Measurements from ENCODE around the gene CCL26. TPM values are rescaled to one million over a fixed set of nuclear protein-coding genes. Genes with fewer than 3 reads are reported as not detected.
A peak's percentile ranks its signal among the peaks of the same experiment; 100 is the strongest.

The CCL26 gene
- total and polyA plus RNA-seq, 2 of the 13 experiments (the other 11 are each of a cell fraction or from before 2014, with no cell fraction given), result 0.16 TPM; not detected in 1

GRCh38 chr7:75727881-75728593 is 44.0 kb downstream of the CCL26 start (continued):
- TF ChIP-seq AFF4 (CRISPR knock-in tag; IDR thresholded peaks at IDR 0.05) (no peak), RELA (CRISPR knock-in tag; IDR thresholded peaks at IDR 0.05) (no peak), ZSCAN12 (CRISPR knock-in tag; IDR thresholded peaks at IDR 0.05) (no peak), ARID4A (CRISPR knock-in tag; IDR thresholded peaks at IDR 0.05; ENCODE audit: borderline replicate concordance) (no peak), HIVEP1 (CRISPR knock-in tag; IDR thresholded peaks at IDR 0.05) (no peak), ZNF784 (CRISPR knock-in tag; IDR thresholded peaks at IDR 0.05; ENCODE audit: borderline replicate concordance) (no peak), RFXANK (CRISPR knock-in tag; IDR thresholded peaks at IDR 0.05) (no peak), HHEX (CRISPR knock-in tag; IDR thresholded peaks at IDR 0.05) (peak; percentile 59; the same call in 1 of the 2 replicates), SMYD3 (CRISPR knock-in tag; IDR thresholded peaks at IDR 0.05) (no peak), ZBTB38 (CRISPR knock-in tag; IDR thresholded peaks at IDR 0.05) (no peak), FOXO4 (CRISPR knock-in tag; conservative IDR thresholded peaks at IDR 0.05) (no peak), HMG20A (CRISPR knock-in tag; IDR thresholded peaks at IDR 0.05; ENCODE audit: borderline replicate concordance) (peak; percentile 60; the same call in 1 of the 2 replicates), TP53 (CRISPR knock-in tag; conservative IDR thresholded peaks at IDR 0.05) (no peak), NFATC3 (CRISPR knock-in tag; IDR thresholded peaks at IDR 0.05) (no peak), IKZF4 (CRISPR knock-in tag; IDR thresholded peaks at IDR 0.05; ENCODE audit: borderline replicate concordance, low read depth, not compliant biosample characterization) (no peak), SAFB2 (CRISPR knock-in tag; IDR thresholded peaks at IDR 0.05; ENCODE audit: borderline replicate concordance, low read depth) (no peak), FOXA1 (IDR thresholded peaks at IDR 0.05) (no peak), FOXA1 (CRISPR knock-in tag; IDR thresholded peaks at IDR 0.05) (peak; percentile 96)

All from HepG2 (cell line).